HG02642 (cell line): Measurements from ENCODE around the gene LARGE1.

Source experiments
- ATAC-seq: cut with Tn5 transposase; IDR thresholded peaks from one replicate; pipeline ENCODE4 v1.9.1; 2021; ENCODE audit warnings: mild to moderate bottlenecking; ENCODE audit not compliant: unreplicated experiment, poor library complexity

Gene LARGE1

GRCh38 chr22:33240888-33241475 is 679.3 kb downstream of the LARGE1 start:
- no peak for ATAC-seq

DNA sequence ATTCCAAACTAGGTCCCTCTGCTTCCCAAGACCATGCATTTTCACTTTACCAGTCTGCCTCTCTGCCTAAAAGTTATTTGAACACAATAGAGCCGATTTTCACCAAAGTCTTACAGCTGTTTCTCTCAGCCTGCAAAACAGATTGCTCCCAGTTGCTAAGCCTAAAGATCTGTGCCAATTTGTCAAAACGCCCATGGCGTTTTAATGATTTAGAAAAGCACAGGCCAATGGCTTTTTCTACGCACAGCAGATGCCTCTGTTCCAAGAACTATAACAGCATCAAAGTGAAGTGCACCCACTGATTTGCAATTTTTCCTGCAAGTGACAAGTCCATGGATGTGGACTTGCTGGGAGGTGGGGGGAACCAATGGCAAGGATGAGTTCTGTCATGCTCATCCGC is 688.2 kb downstream of the LARGE1 start:
- ATAC-seq = no peak

GRCh38 chr22:33227791-33228190 is 692.5 kb downstream of the LARGE1 start:
- ATAC-seq = no peak

DNA sequence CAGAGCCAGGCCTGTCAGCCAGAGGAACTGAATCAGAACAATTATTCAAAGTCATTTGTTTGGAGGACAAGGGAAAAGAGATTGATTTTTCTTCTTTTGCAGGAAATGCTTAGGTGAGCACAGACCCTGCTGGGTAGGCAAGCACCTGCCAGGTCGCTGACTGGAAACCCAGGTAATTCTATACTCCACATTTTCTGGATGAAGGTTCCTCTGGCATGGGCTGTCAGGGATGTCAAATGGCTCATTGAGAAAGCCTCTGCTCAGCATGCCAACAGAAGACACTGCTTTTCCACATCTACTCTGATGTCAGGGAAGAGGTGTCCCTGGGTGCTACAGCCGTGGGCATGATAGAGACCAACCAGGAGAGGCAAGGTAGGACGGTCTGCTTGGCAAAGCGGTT is 695.4 kb downstream of the LARGE1 start:
- ATAC-seq = no peak
